ENCODE measurements around the gene TCF12. TPM values are rescaled to one million over a fixed set of nuclear protein-coding genes. Genes with fewer than 3 reads are reported as not detected.

Gene TCF12
- total RNA-seq, 1 donor from 2014 or later, result 33.2 TPM

- FAIRE-seq, result no peak
- no peak overlapping the region for H3K4me3 ChIP-seq (ENCODE audit: low read depth, low read length)
Measured at GRCh38 chr15:56973463-56973862, 55.0 kb downstream of the TCF12 start.

GRCh38 chr15:56977232-56977631 lies 58.8 kb downstream of the TCF12 start:
- Histone ChIP-seq H3K27me3 (ENCODE audit: control insufficient read depth, insufficient read depth, low read length) (no peaks in the 10 kb centered on the region), H3K4me3 (ENCODE audit: low read depth, low read length) (no peak overlapping the region), H3K36me3 (ENCODE audit: control insufficient read depth, insufficient read depth, low read length) (no peaks in the 10 kb centered on the region)
- FAIRE-seq (no peak), DNase-seq (ENCODE audit: low read depth) (no peak)
- TF ChIP-seq, protein P1, sequence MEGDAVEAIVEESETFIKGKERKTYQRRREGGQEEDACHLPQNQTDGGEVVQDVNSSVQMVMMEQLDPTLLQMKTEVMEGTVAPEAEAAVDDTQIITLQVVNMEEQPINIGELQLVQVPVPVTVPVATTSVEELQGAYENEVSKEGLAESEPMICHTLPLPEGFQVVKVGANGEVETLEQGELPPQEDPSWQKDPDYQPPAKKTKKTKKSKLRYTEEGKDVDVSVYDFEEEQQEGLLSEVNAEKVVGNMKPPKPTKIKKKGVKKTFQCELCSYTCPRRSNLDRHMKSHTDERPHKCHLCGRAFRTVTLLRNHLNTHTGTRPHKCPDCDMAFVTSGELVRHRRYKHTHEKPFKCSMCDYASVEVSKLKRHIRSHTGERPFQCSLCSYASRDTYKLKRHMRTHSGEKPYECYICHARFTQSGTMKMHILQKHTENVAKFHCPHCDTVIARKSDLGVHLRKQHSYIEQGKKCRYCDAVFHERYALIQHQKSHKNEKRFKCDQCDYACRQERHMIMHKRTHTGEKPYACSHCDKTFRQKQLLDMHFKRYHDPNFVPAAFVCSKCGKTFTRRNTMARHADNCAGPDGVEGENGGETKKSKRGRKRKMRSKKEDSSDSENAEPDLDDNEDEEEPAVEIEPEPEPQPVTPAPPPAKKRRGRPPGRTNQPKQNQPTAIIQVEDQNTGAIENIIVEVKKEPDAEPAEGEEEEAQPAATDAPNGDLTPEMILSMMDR (IDR thresholded peaks at IDR 0.05; ENCODE audit: insufficient read depth, low read length, severe bottlenecking), result no peak

More at GRCh38 chr15:56973463-56973862, 55.0 kb downstream of the TCF12 start:
- no peaks in the 10 kb centered on the region for H3K27me3 ChIP-seq (ENCODE audit: control insufficient read depth, insufficient read depth, low read length)
- DNase-seq (ENCODE audit: low read depth), result no peak
- H3K36me3 ChIP-seq (ENCODE audit: control insufficient read depth, insufficient read depth, low read length), result no peaks in the 10 kb centered on the region
- TF ChIP-seq, protein P1 (IDR thresholded peaks at IDR 0.05; ENCODE audit: insufficient read depth, low read length, severe bottlenecking), result no peak

DNA sequence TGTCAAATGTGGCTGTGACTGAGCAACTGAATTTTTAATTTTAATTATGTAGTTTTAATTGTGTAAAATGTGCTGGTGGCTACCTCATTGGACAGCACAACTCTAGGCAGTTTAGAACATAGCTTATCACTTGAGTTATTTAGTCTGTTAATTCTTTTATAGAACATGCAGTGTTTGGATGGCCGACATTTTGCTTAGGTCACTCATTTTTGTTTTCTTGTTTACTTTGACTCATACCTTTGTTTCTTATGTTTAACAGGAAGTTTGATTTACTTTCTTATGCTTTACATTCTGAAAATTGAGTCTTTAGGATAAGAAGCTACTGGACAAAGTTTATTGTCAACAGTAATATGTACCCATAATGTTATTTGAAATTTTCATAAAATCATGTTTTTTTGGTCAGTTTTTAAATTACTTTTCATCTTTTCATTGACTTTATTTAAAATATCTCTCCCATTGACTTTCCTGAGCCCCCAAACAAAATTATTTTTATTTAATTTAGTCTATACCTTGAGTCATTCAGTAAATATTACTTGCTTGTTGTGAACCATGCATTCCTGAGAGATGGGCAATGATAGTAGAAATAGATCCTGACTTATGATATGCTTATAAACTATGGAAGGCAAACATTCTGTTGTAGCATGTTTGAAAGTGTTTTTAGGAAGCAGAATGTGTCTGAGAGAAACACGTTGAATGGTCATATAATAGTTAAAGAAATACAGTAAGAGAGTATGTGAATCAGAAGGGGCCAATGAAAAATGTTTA lies 60.6 kb downstream of the TCF12 start:
- DNase-seq (ENCODE audit: low read depth) (peak; percentile 93), FAIRE-seq (no peak)
- Histone ChIP-seq H3K4me3 (ENCODE audit: low read depth, low read length) (no peak overlapping the region), H3K27me3 (ENCODE audit: control insufficient read depth, insufficient read depth, low read length) (no peaks in the 10 kb centered on the region), H3K36me3 (ENCODE audit: control insufficient read depth, insufficient read depth, low read length) (no peaks in the 10 kb centered on the region)
- TF ChIP-seq, protein P1 (IDR thresholded peaks at IDR 0.05; ENCODE audit: insufficient read depth, low read length, severe bottlenecking), result no peak

DNA sequence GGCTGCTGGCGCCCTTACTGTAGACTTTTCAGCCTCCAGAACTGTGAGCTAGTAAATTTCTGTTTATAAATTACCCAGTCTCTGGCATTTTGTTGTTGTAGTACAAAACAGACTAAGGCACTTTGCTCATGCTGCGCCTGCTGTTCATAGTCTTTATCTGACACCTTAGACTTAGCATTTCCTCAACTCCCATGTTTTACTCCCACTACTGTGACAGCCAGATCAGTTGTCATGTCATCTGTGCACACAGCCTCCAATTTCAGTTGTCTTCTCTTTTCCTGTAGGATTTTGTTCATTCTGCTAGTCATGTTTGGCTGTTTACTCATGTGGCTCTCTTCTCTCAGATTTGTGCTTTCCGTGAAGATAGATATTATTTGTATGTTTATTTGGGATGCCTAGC lies 62.0 kb downstream of the TCF12 start:
- TF ChIP-seq, protein P1 (IDR thresholded peaks at IDR 0.05; ENCODE audit: insufficient read depth, low read length, severe bottlenecking), result no peak
- Histone ChIP-seq H3K36me3 (ENCODE audit: control insufficient read depth, insufficient read depth, low read length) (no peaks in the 10 kb centered on the region), H3K4me3 (ENCODE audit: low read depth, low read length) (no peak overlapping the region), H3K27me3 (ENCODE audit: control insufficient read depth, insufficient read depth, low read length) (no peaks in the 10 kb centered on the region)
- FAIRE-seq (no peak), DNase-seq (ENCODE audit: low read depth) (no peak)

DNA sequence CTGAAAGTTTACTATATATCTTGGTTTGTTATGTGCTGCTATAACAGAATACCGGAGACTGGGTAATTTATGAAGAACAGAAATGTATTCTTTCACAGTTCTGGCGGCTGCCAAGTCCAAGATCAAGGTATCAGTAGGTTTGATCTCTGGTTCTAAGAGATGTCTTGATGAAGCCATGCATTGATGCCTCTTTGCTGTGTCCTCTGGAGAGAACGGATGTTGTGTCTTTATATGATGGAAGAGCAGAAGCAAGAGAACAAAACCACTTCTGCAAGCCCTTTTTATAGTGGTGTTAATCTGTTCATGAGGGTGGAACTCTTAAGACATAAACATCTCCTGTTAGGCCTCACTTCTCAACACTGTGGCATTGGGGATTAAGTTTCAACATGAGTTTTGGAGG lies 62.7 kb downstream of the TCF12 start:
- no peak for FAIRE-seq
- H3K27me3 ChIP-seq (ENCODE audit: control insufficient read depth, insufficient read depth, low read length), result no peaks in the 10 kb centered on the region
- no peaks in the 10 kb centered on the region for H3K36me3 ChIP-seq (ENCODE audit: control insufficient read depth, insufficient read depth, low read length)
- TF ChIP-seq, protein P1 (IDR thresholded peaks at IDR 0.05; ENCODE audit: insufficient read depth, low read length, severe bottlenecking), result no peak
- H3K4me3 ChIP-seq (ENCODE audit: low read depth, low read length), result no peak overlapping the region
- DNase-seq (ENCODE audit: low read depth), result no peak

DNA sequence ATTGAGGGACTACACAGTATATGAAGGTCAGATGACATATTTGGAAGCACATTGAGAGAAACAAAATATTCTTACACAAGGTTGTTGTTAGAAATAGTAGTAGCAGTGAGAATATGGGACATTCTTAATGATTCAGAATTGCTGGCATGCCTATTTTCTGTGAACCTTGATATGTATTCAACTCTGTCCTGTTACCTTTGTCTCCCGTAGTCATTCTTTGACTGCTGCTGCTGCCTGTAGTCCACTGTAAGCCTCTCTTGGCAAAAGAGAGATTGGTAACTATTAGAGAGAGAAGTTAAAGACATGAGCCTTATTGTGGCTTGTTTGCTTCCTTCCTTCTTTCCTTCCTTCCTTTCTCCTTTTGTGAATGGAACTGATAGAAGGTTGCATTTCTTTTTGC lies 64.5 kb downstream of the TCF12 start:
- FAIRE-seq, result no peak
- Histone ChIP-seq H3K27me3 (ENCODE audit: control insufficient read depth, insufficient read depth, low read length) (no peaks in the 10 kb centered on the region), H3K36me3 (ENCODE audit: control insufficient read depth, insufficient read depth, low read length) (no peaks in the 10 kb centered on the region), H3K4me3 (ENCODE audit: low read depth, low read length) (no peak overlapping the region)
- TF ChIP-seq, protein P1 (IDR thresholded peaks at IDR 0.05; ENCODE audit: insufficient read depth, low read length, severe bottlenecking), result no peak
- DNase-seq (ENCODE audit: low read depth), result no peak

All from bronchial epithelial cell (primary cell).